ENCODE measurements around the gene C1QTNF5. TPM values are rescaled to one million over a fixed set of nuclear protein-coding genes. Genes with fewer than 3 reads are reported as not detected.

The C1QTNF5 gene
- total RNA-seq, 2 donors from 2014 or later, result not detected

DNA sequence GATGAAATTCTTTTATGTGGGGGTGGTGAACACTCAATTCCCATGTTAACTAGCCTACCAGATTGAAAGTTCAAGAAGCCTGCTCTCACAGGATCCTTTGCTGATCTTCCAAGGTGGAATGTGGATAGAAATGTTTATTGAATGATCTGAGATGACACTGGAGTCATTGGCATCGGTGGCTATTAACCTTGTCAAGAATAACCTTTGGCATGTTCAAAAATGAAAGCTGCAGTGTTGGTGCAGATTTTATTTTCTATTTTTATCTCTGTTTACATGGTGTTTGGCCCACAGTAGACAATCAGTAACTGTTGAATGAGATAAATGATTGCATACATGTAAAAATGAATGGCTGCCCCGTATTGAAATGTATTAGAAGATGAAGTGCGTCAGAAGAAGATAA, 42.7 kb downstream of the C1QTNF5 start:
- Mint-ChIP-seq H3K27ac (no peak overlapping the region), H3K36me3 (ENCODE audit: low read depth) (peaks cover 86% of the 10 kb centered on the region), H3K4me3 (no peak overlapping the region), H3K27me3 (no peaks in the 10 kb centered on the region), H3K4me1 (no peaks in the 10 kb centered on the region), H3K9me3 (no peaks in the 10 kb centered on the region)
- no peak for ATAC-seq (replicated peaks)

DNA sequence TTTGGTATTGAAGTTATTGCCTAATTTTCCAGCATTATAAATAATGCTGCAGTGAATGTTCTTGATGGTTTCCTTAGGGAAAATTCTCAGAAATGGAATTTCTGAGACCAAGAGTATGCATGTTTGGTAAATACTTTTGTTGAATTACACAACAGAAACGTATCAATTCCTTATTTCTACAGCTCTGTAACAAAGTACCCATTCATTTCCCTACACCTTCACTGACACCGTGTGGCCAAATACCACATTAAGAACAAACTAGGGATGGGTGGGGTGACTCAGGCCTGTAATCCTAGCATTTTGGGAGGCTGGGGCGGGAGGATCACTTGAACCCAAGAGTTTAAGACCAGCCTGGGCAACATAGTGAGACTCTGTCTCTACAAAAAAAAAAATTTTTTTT, 45.5 kb downstream of the C1QTNF5 start:
- Mint-ChIP-seq H3K27me3 (no peaks in the 10 kb centered on the region), H3K36me3 (ENCODE audit: low read depth) (peaks cover 82% of the 10 kb centered on the region), H3K27ac (no peak overlapping the region), H3K9me3 (no peaks in the 10 kb centered on the region), H3K4me1 (no peaks in the 10 kb centered on the region), H3K4me3 (no peak overlapping the region)
- ATAC-seq (replicated peaks), result no peak

DNA sequence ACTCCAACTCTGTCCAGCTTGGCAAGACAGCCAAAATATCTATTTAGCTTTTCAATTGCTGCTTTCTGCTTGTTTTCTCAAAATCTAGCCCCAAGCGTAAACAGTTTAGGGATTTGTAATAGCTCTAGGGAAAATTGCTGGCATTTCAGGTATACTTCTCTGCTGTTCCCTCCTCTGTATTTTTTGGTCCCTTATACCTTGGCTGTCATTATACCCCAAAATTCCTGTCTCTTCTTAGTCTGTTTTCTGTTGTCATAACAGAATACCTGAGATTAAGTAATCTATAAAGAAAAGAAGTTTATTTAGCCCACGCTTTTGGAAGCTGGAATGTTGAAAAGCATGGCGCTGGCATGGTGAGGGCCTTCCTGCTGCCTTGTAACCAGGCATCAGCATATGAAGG, 47.2 kb downstream of the C1QTNF5 start:
- H3K27me3 Mint-ChIP-seq, result no peaks in the 10 kb centered on the region
- H3K36me3 Mint-ChIP-seq (ENCODE audit: low read depth), result peaks cover 81% of the 10 kb centered on the region
- H3K4me3 Mint-ChIP-seq, result no peak overlapping the region
- no peaks in the 10 kb centered on the region for H3K4me1 Mint-ChIP-seq
- H3K27ac Mint-ChIP-seq, result no peak overlapping the region
- ATAC-seq (replicated peaks), result no peak
- no peaks in the 10 kb centered on the region for H3K9me3 Mint-ChIP-seq

DNA sequence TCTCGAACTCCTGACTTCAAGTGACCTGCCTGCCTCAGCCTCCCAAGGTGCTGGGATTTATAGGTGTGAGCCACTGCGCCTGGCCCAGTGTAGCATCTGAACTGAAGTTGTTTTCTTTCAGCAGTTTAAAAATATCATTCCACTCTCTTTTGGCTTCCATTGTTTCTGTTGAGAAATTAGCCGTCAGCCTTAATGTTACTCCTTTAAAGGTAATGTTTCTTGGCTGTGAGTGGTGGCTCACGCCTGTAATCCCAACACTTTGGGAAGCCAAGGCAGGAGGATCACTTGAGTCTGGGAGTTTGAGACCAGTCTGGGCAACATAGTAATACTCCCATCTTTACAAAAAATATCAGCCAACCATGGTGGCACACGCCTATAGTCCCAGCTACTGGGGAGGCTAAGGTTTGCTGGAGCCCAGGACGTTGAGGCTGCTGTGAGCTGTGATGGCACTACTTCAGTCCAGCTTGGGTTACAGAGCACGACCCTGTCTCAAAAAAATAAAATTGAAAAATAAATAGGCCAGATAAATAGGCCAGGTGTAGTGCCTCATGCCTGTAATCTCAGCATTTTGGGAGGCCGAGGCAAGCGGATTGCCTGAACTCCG, 49.7 kb downstream of the C1QTNF5 start:
- no peak for ATAC-seq (replicated peaks)
- H3K9me3 Mint-ChIP-seq, result no peaks in the 10 kb centered on the region
- H3K27ac Mint-ChIP-seq, result no peak overlapping the region
- H3K4me1 Mint-ChIP-seq, result no peaks in the 10 kb centered on the region
- H3K27me3 Mint-ChIP-seq, result no peaks in the 10 kb centered on the region
- H3K4me3 Mint-ChIP-seq, result no peak overlapping the region
- peaks cover 81% of the 10 kb centered on the region for H3K36me3 Mint-ChIP-seq (ENCODE audit: low read depth)

Other genes starting within 250 kb of the C1QTNF5 start
- 10 to 100 TPM; 57.6 to 85.7 TPM for gene DPAGT1, start 239.0 kb downstream of the C1QTNF5 start, total RNA-seq
- gene C2CD2L, start 233.5 kb downstream of the C1QTNF5 start, total RNA-seq, result 10 to 100 TPM; 16.5 to 26.4 TPM
- 10 to 100 TPM; 41.6 to 47.5 TPM for gene HINFP, start 219.3 kb downstream of the C1QTNF5 start, total RNA-seq
- gene ABCG4, start 191.8 kb downstream of the C1QTNF5 start, total RNA-seq, result not detected
- gene NLRX1, start 172.2 kb downstream of the C1QTNF5 start, total RNA-seq, result 10 to 100 TPM in 1 of 2 donors, 1 to 10 TPM in 1; 9.7 to 10.3 TPM
- under 1 TPM in 1 of 2 donors, not detected in 1; 0.19 TPM for gene NHERF4, start 155.4 kb downstream of the C1QTNF5 start, total RNA-seq
- gene CBL, start 134.5 kb downstream of the C1QTNF5 start, total RNA-seq, result 10 to 100 TPM; 35.9 to 41.7 TPM
- 10 to 100 TPM in 1 of 2 donors, 1 to 10 TPM in 1; 8.2 to 31.1 TPM for gene MCAM, start 23.8 kb downstream of the C1QTNF5 start, total RNA-seq
- 10 to 100 TPM; 23.7 to 32.6 TPM for gene RNF26, start 6.4 kb downstream of the C1QTNF5 start, total RNA-seq
- gene MFRP, start 5.8 kb upstream of the C1QTNF5 start, total RNA-seq, result not detected
- 1 to 10 TPM in 1 of 2 donors, under 1 TPM in 1; 0.52 to 1.3 TPM for gene USP2, start 40.8 kb upstream of the C1QTNF5 start, total RNA-seq
- 1 to 10 TPM; 1.1 to 4.7 TPM for gene THY1, start 82.3 kb upstream of the C1QTNF5 start, total RNA-seq